GM12891 (cell line): Measurements from ENCODE around the gene PAQR5.

Source experiments
- POLR2A ChIP-seq: IDR thresholded peaks from 2 replicates; pipeline ENCODE4 v1.6.1; 2011; ENCODE audit warnings: low read depth, low read length, control low read depth
- POLR2AphosphoS5 ChIP-seq: IDR thresholded peaks from 2 replicates; pipeline ENCODE4 v1.6.1; 2011; ENCODE audit warnings: low read depth, low read length, control low read depth

DNA sequence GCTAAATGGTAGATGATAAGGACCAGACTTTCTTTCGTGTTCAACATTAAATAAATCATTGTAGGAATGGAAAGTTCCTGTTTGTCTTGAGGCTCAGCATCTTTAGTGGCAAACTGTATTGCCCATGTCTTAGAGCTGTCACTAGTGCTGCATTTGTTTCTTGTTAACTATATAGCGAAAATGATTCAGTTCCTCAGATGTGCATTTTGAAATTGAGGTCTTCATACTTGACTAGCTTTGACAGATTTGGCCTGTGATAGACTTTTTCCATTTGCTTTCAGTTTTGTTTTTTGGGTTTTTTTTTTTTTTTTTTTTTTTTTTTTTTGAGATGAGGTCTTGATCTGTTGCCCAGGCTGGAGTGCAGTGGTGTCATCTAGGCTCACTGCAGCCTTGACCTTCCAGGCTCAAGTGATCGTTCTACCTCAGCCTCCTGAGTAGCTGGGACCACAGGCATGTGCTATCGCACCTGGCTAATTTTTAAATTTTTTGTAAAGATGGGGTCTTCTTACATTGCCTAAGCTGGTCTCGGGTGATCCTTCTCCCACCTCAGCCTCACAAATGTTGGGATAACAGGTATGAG, 144.4 kb downstream of the PAQR5 start:
- TF ChIP-seq POLR2A (no peak), POLR2AphosphoS5 (no peak)
